K562 (cell line): ENCODE results near the gene TRMT1. TPM values are rescaled to one million over a fixed set of nuclear protein-coding genes. Genes with fewer than 3 reads are reported as not detected.
A peak's percentile ranks its signal among the peaks of the same experiment; 100 is the strongest.

Experiments used
- BCL6 ChIP-seq: fragments of 250-450 bp; sonication (Bioruptor Pico); IDR thresholded peaks from 2 replicates; pipeline ENCODE4 v1.4.0; 2020
- CCNT2 ChIP-seq: IDR thresholded peaks from 2 replicates; pipeline ENCODE4 v1.6.1; 2011; ENCODE audit warnings: borderline replicate concordance, low read depth, mild to moderate bottlenecking, moderate library complexity, mixed read lengths, low read length; ENCODE audit not compliant: insufficient read length; ENCODE audit errors: extremely low read depth
- CHD1 ChIP-seq: fragments of 200-600 bp; sonication (generic); IDR thresholded peaks from one replicate; pipeline ENCODE4 v1.6.1; 2012; ENCODE audit warnings: mild to moderate bottlenecking, moderate library complexity, low read length, inconsistent platforms
- ELF4 ChIP-seq: fragments of 450-650 bp; formaldehyde crosslinking; IDR thresholded peaks from 2 replicates; pipeline ENCODE4 v1.4.0; 2022; ENCODE audit warnings: missing genetic modification characterization
- HMGN3 ChIP-seq: IDR thresholded peaks from 2 replicates; pipeline ENCODE4 v1.6.1; 2011; ENCODE audit warnings: borderline replicate concordance, low read depth, mild to moderate bottlenecking, mixed read lengths, low read length; ENCODE audit not compliant: insufficient read length; ENCODE audit errors: extremely low read depth
- ILF3 ChIP-seq: fragments of 450-650 bp; IDR thresholded peaks from 2 replicates; pipeline ENCODE4 v1.6.1; 2018; ENCODE audit warnings: antibody characterized with exemption, mild to moderate bottlenecking, moderate library complexity, borderline replicate concordance
- JUN ChIP-seq, 2 experiments: sonication (generic) in 1 of 2; formaldehyde crosslinking in 1 of 2; IDR thresholded peaks; 2 replicates each; pipeline versions ENCODE4 v1.6.1 to v1.8.0; 2012 to 2022; ENCODE audit warnings: borderline replicate concordance in 2 of 2, mild to moderate bottlenecking in 2 of 2, improper control_type of control experiment in 1 of 2, low read depth in 1 of 2, low read length in 1 of 2, missing genetic modification reagents in 1 of 2
- JUND ChIP-seq, 2 experiments: IDR thresholded peaks; 2 replicates in 1 of 2; 3 replicates in 1 of 2; pipeline ENCODE4 v1.6.1; 2011; ENCODE audit warnings: borderline replicate concordance in 2 of 2, low read depth in 2 of 2, low read length in 2 of 2, improper control_type of control experiment in 1 of 2, missing biosample characterization in 1 of 2, missing genetic modification characterization in 1 of 2, missing genetic modification reagents in 1 of 2
- MEIS2 ChIP-seq: fragments of 450-650 bp; IDR thresholded peaks from 2 replicates; pipeline ENCODE4 v1.6.1; 2014; ENCODE audit warnings: mild to moderate bottlenecking; ENCODE audit not compliant: partially characterized antibody
- MYBL2 ChIP-seq, 2 experiments: fragments of 450-650 bp in 1 of 2; sonication (generic) in 1 of 2; formaldehyde crosslinking in 1 of 2; IDR thresholded peaks; 2 replicates each; pipeline versions ENCODE4 v1.6.1 to v1.8.1; 2017 to 2022; ENCODE audit warnings: borderline replicate concordance in 1 of 2, inconsistent platforms in 1 of 2, low read depth in 1 of 2, mild to moderate bottlenecking in 1 of 2, missing genetic modification reagents in 1 of 2, moderate library complexity in 1 of 2
- MYC ChIP-seq, 2 experiments: fragments of 250-450 bp in 1 of 2; sonication (Bioruptor Pico) in 1 of 2; IDR thresholded peaks; 2 replicates each; pipeline versions ENCODE4 v1.5.1 to v1.6.1; 2012 to 2021; ENCODE audit warnings: low read depth in 2 of 2, borderline replicate concordance in 1 of 2, improper control_type of control experiment in 1 of 2, low read length in 1 of 2, mild to moderate bottlenecking in 1 of 2, moderate library complexity in 1 of 2
- NFYB ChIP-seq: IDR thresholded peaks from 2 replicates; pipeline ENCODE4 v1.6.1; 2011; ENCODE audit warnings: mild to moderate bottlenecking, moderate library complexity; ENCODE audit not compliant: insufficient read length; ENCODE audit errors: extremely low read depth
- PCBP1 ChIP-seq: fragments of 200-400 bp; formaldehyde crosslinking; IDR thresholded peaks from 2 replicates; pipeline ENCODE4 v1.6.1; 2018; ENCODE audit warnings: mild to moderate bottlenecking, low read depth, low read length; ENCODE audit not compliant: poor library complexity, severe bottlenecking
- POLR2G ChIP-seq: fragments of 200-400 bp; formaldehyde crosslinking; IDR thresholded peaks from 2 replicates; pipeline ENCODE4 v1.6.1; 2017; ENCODE audit warnings: low read depth, mild to moderate bottlenecking, antibody characterized with exemption, low read length, moderate library complexity
- POU5F1 ChIP-seq: fragments of 150-350 bp; IDR thresholded peaks from 2 replicates; pipeline ENCODE4 v1.6.1; 2014; ENCODE audit warnings: borderline replicate concordance, low read length, low read depth, mild to moderate bottlenecking; ENCODE audit not compliant: partially characterized antibody
- RBBP5 ChIP-seq: fragments of 200-600 bp; sonication (generic); IDR thresholded peaks from 2 replicates; pipeline ENCODE4 v1.6.1; 2012; ENCODE audit warnings: borderline replicate concordance, mild to moderate bottlenecking, low read length, control low read depth, inconsistent platforms; ENCODE audit not compliant: insufficient read depth, poor library complexity, severe bottlenecking
- RBFOX2 ChIP-seq: fragments of 200-400 bp; formaldehyde crosslinking; IDR thresholded peaks from 2 replicates; pipeline ENCODE4 v1.6.1; 2017; ENCODE audit warnings: low read depth, mild to moderate bottlenecking, low read length, moderate library complexity
- RFX5 ChIP-seq: IDR thresholded peaks from 2 replicates; pipeline ENCODE4 v1.6.1; 2011; ENCODE audit warnings: low read depth, mild to moderate bottlenecking, improper control_type of control experiment, low read length
- RHOXF2B ChIP-seq: fragments of 250-450 bp; sonication (Bioruptor Pico); conservative IDR thresholded peaks from 2 replicates; pipeline ENCODE4 v1.5.1; 2021
- RUNX1 ChIP-seq: sonication (generic); IDR thresholded peaks from 2 replicates; pipeline ENCODE4 v1.6.1; 2016; ENCODE audit warnings: antibody characterized with exemption, low read depth
- SMARCA4 ChIP-seq: fragments of 450-650 bp; IDR thresholded peaks from 2 replicates; pipeline ENCODE4 v1.6.1; 2016
- ZBTB8A ChIP-seq: fragments of 450-650 bp; IDR thresholded peaks from 2 replicates; pipeline ENCODE4 v1.6.1; 2018; ENCODE audit warnings: mild to moderate bottlenecking, moderate library complexity; ENCODE audit not compliant: partially characterized antibody
- ZNF77 ChIP-seq: fragments of 250-450 bp; sonication (Bioruptor Pico); IDR thresholded peaks from 2 replicates; pipeline ENCODE4 v1.5.0; 2020
- ZNF830 ChIP-seq: fragments of 250-450 bp; sonication (Bioruptor Pico); IDR thresholded peaks from 2 replicates; pipeline ENCODE4 v1.5.0; 2021; ENCODE audit warnings: mild to moderate bottlenecking
- polyA plus RNA-seq, 8 experiments: library from polyadenylated mRNA; depleted of rRNA in 4 of 8; stranded (reverse) in 5 of 8; unstranded in 3 of 8; fragments of >200 nt; fragmentation: Nextera tagmentation in 2 of 8; fragmentation: Illumina TruSeq in 1 of 8; extraction: Ambion mirVana in 2 of 8; extraction: Trizol in 1 of 8; gene quantifications; 2 replicates each; pipeline versions ENCODE4 v1.2.1 to v1.2.3, GENCODE V29; 2011 to 2014; ENCODE audit warnings: inconsistent platforms in 1 of 8, missing spikeins in 1 of 8
- total RNA-seq, 7 experiments: library from RNA; depleted of rRNA in 6 of 7; stranded (reverse); fragments of >200 nt in 6 of 7; fragmentation: Illumina TruSeq in 2 of 7; extraction: Trizol in 2 of 7; gene quantifications; 2 replicates each; pipeline versions ENCODE4 v1.2.1 to v1.2.3, GENCODE V29; 2011 to 2021; ENCODE audit warnings: low replicate concordance in 1 of 7
- TF ChIP-seq, protein P1 (sequence below), 2 experiments: fragments of 450-650 bp in 1 of 2; sonication (generic) in 1 of 2; formaldehyde crosslinking in 1 of 2; IDR thresholded peaks in 1 of 2; conservative IDR thresholded peaks in 1 of 2; 2 replicates each; pipeline versions ENCODE4 v1.6.1 to v1.8.1; 2016 to 2023; ENCODE audit warnings: mild to moderate bottlenecking in 2 of 2, moderate library complexity in 2 of 2, inconsistent platforms in 1 of 2, missing genetic modification reagents in 1 of 2

Gene TRMT1
- total and polyA plus RNA-seq, 9 of the 15 experiments (the other 6 are each of a cell fraction or from before 2014, with no cell fraction given), result 5.8 to 158 (median 54.3) TPM

DNA sequence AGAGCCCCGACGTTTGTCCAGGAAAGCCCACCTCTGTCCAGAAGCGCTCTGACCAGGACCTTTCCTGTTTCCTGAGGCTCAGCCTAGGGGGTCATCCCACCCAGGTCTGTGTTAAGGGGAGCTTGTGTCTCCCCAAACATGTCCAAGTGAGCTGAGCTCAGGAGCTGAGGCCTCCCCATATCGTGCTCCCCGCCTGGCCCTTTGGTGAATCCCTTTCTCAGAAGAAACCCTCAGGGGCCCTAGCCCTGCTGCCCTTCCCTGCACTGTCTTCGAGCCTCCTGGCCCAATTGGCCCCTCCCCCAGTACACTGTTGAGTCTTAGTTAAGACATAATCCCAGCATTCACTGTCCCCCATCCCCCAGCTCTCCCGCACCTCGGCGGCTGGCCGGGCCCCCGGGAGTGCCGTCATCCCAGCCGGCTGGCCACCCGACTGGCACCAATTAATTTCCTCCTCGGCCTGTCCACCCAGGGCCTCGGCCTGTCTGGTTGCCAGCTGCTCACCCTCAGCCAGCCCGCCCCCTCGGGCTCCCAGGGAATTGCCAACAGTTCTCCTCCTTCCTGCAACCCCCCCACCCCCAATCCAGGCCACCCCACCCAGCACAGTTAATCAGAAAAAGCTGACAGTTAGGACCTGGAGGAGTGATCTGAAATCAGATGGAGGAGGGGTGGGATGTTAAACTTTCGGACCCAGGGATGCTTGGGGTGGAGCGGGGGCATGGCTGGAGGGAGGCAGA lies 47.2 kb upstream of the TRMT1 start (continued):
- TF ChIP-seq NFYB (no peak), CCNT2 (peak; percentile 59), RHOXF2B (CRISPR knock-in tag) (0 out of 2 replicates have a peak, but pooled peaks have one; percentile 6), MYC (IDR thresholded peaks at IDR 0.05; ENCODE audit: low read depth, low read length) (peak; percentile 18; the same call in 1 of the 2 replicates), MYC (CRISPR knock-in tag; IDR thresholded peaks at IDR 0.05; ENCODE audit: borderline replicate concordance, low read depth) (no peak), MYBL2 (IDR thresholded peaks at IDR 0.05; ENCODE audit: low read depth) (no peak), MYBL2 (CRISPR knock-in tag; IDR thresholded peaks at IDR 0.05; ENCODE audit: borderline replicate concordance) (no peak), ILF3 (no peak), ZBTB8A (no peak), RBFOX2 (peak; percentile 69), POLR2G (peak; percentile 80), SMARCA4 (no peak), CHD1 (peak; percentile 1), ZNF830 (CRISPR knock-in tag) (no peak), HMGN3 (peak; percentile 72), PCBP1 (peak; percentile 49), RBBP5 (peak; percentile 47), POU5F1 (no peak), JUND (IDR thresholded peaks at IDR 0.05; ENCODE audit: borderline replicate concordance, low read depth, low read length) (peak; percentile 2; the same call in 1 of the 2 replicates), JUND (tag; IDR thresholded peaks at IDR 0.05; ENCODE audit: borderline replicate concordance, low read depth, low read length) (no peak; the same call in 2 of the 3 replicates), MEIS2 (peak; percentile 63), RUNX1 (0 out of 2 replicates have a peak, but pooled peaks have one; percentile 29), RFX5 (no peak), ELF4 (CRISPR knock-in tag) (peak; percentile 31; the same call in 1 of the 2 replicates), BCL6 (no peak), JUN (IDR thresholded peaks at IDR 0.05; ENCODE audit: borderline replicate concordance, low read depth, low read length) (peak; percentile 26; the same call in 1 of the 2 replicates), JUN (CRISPR knock-in tag; IDR thresholded peaks at IDR 0.05; ENCODE audit: borderline replicate concordance) (no peak), ZNF77 (CRISPR knock-in tag) (no peak)
- TF ChIP-seq, protein P1, sequence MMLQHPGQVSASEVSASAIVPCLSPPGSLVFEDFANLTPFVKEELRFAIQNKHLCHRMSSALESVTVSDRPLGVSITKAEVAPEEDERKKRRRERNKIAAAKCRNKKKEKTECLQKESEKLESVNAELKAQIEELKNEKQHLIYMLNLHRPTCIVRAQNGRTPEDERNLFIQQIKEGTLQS (IDR thresholded peaks at IDR 0.05), result peak; percentile 54
- TF ChIP-seq, protein P1 (CRISPR knock-in tag; conservative IDR thresholded peaks at IDR 0.05), result no peak
